GM21737 (cell line): ENCODE results near the gene FBXL19.
"Not testable (repeated sequence)": the region's sequence is repeated elsewhere in the genome, so short reads cannot be mapped to it uniquely, and the experiment has no call there.

Experiments
- ATAC-seq: cut with Tn5 transposase; IDR thresholded peaks from one replicate; pipeline ENCODE4 v1.9.1; 2021; ENCODE audit warnings: mild to moderate bottlenecking, moderate library complexity; ENCODE audit not compliant: unreplicated experiment

FBXL19 gene, protein sequence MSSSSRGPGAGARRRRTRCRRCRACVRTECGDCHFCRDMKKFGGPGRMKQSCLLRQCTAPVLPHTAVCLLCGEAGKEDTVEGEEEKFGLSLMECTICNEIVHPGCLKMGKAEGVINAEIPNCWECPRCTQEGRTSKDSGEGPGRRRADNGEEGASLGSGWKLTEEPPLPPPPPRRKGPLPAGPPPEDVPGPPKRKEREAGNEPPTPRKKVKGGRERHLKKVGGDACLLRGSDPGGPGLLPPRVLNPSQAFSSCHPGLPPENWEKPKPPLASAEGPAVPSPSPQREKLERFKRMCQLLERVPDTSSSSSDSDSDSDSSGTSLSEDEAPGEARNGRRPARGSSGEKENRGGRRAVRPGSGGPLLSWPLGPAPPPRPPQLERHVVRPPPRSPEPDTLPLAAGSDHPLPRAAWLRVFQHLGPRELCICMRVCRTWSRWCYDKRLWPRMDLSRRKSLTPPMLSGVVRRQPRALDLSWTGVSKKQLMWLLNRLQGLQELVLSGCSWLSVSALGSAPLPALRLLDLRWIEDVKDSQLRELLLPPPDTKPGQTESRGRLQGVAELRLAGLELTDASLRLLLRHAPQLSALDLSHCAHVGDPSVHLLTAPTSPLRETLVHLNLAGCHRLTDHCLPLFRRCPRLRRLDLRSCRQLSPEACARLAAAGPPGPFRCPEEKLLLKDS

DNA sequence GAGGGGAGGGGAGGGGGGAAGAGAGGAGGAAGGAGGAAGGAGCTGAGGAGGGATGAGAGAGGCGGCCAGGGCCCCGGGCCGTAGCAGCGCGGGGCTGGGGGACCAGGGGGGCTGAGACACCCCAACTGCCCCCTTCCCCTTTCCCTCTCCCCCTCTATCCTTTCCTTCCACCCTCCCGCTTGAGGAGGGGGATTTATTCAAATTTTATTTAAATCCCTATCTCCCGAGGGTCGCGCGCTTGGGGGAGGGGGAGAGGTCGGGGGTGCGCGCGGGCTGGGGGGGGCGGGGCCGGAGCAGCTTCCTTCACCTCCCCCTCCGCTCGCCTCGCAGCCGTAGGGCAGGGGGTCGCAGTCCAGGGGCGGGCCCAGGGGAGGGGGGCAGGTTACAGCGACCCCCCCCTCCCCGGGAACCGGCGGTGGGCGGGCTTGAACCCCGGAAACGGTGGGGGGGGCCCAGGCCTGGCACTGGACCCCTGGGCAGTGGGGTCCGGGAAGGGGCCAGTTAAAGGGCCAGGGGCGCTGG is at the start of gene FBXL19:
TSS of gene FBXL19 (plus strand) at position 19 of the 522 bp plus-strand sequence. CDS start 2,183 bp downstream, outside the sequence.
- ATAC-seq, result no peak

DNA sequence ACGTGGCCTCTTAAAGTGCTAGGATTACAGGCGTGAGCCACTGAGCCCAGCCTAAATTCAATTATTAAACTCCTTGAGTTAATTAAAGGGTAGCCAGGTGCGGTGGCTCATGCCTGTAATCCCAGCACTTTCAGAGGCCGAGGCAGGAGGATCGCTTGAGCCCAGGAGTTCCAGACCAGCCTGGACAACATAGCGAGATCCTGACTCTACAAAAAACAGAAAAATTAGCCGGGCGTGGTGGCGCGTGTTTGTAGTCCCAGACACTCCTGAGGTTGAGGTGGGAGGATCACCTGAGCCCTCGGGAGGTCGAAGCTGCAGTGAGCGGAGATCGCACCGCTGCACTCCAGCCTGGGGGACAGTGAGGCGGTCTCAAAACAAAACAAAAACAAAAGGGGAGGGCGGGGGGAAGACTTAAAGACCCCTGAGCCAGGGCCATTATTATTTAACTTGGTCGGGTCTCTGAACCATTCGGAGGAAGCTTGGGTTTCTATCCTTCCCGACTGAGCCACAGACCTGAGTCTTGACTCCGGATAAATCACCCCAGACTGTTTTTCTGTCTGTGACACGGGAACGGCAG is 49.0 kb upstream of the FBXL19 start:
- ATAC-seq, result no peak

- peak; percentile 80 for ATAC-seq
These were observed 48.3 kb upstream of the FBXL19 start for GRCh38 chr16:30874821-30875717.

- no peak for ATAC-seq
These were observed 47.2 kb upstream of the FBXL19 start for GRCh38 chr16:30875871-30876801.

DNA sequence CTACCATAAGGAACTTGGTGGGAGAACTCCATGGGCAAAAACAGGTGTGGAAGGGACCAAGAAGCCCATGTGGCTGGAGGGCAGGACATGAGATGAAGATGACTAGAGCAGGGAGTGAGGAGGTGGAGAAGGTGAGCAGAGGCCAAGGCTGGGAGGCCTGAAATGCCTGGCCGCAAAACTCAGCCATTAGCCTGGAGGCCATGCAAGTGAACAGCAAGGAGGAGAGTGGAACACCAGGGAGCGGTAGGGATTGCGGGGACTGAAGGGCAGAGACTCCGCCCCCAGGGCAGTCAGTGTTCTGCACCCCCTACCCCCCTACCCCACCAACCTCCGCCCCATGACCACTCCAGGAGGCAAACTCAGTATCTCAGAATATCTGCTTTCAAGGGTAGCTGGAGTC is 46.5 kb upstream of the FBXL19 start:
- no peak for ATAC-seq

DNA sequence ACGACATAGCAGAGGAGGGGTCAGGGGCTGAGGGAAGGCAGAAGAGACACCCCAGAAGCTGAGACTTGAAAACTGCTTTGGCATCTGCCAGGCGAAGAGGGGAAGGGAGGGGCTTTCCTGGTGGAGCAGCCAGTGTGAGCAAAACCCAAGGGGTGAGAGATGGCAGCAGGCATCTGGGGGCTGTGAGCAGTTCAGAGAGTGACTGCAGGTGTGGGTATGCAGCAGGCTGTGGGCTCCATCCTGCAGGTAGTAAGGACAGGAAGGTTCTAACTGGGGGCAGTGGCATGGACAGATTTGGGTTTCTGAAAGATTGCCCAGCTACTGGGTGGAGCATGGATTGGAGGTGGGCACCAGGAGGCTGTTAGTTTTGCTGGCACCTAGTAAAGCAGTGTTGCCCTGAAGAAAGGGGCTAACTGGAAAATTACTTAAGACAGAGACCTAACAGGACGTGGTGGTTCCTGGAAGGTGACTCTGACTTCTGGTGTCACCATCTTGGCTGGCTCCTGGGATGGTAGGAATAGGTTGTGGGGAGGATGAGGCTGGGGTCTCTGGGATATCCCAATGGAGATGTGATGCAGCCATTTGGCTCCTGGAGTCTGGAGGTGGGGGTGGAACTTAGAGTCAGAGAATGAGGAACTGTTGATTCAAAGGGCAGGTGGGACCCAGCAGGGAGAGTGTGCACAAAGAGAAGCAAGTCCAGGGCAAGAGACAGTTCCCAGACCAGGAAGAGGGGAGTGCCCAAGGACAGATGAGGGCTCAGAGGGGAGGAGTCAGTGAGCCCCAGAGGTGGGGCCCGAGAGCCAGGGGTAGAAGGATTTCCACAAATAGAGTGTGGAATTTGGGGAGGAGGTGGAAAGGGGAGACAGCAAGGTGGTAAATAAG is 40.7 kb upstream of the FBXL19 start:
- ATAC-seq, result no peak

GRCh38 chr16:30884760-30885159 is 38.6 kb upstream of the FBXL19 start:
- no peak for ATAC-seq

DNA sequence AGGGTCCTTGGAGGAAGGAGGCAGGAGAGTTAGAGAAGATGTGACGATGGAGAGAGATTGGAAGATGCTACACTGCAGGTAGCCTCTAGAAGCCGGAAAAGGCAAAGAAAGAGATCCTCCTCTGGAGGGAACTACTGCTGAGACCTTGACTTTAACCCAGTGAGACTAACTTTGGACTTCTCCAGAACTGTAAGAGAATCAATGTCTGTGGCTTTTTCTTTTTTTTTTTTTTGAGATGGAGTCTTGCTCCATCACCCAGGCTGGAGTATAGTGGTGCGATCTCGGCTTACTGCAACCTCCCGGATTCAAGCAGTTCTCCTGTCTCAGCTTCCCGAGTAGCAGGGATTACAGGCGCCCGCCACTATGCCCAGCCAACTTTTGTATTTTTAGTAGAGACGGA is 38.2 kb upstream of the FBXL19 start:
- no peak for ATAC-seq

DNA sequence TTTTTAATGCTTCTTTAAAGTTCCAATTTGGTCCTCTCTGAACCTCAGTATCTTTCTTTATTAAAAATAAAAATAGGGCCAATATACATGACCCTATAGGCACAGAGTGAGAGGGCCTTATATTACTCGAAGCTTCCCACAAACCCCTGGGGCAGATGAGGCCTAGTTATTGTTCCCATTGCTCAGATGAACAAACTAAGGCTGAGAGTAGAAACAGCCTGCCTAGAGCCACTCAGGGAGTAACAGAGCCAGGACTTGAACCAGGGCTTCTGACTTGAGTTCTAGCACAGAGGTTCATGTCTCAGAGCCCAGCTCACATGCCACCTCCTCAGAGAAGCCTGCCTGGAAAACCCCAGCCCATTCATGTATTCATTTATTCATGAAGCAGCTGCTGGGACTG is 37.2 kb upstream of the FBXL19 start:
- ATAC-seq, result no peak

GRCh38 chr16:30887927-30888326 is 35.4 kb upstream of the FBXL19 start:
- no peak for ATAC-seq

DNA sequence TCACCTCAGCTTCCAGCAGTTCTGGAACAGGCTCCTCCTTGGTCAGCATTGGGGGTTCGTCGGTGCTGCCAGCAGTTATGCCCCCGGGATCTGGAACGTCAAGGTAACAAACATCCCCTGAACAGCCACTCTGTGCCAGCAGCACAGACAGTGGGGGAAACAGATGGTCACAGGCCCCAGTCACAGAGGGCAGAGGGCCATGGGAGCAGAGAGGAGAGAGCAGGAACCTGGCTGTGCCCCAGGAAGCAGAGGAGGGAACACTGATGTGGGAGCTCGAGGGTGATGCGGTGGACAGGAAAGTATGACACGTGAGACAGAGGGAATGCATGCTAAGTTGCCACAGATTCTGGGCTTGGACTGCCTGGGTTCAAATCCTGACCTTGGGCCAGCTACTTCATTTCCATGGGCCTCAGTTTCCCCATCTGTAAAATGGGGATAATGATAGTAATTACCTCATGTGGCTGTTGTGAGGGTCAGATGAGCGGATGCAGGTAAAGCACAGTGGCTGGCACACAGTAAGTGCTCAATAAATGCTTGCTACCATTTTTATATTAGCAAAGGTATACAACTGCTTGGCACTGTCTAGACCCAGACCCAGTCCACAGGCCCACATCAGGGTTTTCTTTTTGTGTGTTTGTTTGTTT is 34.4 kb upstream of the FBXL19 start:
- ATAC-seq, result no peak

- ATAC-seq, result no peak
These were observed 33.7 kb upstream of the FBXL19 start for GRCh38 chr16:30889721-30890120.

DNA sequence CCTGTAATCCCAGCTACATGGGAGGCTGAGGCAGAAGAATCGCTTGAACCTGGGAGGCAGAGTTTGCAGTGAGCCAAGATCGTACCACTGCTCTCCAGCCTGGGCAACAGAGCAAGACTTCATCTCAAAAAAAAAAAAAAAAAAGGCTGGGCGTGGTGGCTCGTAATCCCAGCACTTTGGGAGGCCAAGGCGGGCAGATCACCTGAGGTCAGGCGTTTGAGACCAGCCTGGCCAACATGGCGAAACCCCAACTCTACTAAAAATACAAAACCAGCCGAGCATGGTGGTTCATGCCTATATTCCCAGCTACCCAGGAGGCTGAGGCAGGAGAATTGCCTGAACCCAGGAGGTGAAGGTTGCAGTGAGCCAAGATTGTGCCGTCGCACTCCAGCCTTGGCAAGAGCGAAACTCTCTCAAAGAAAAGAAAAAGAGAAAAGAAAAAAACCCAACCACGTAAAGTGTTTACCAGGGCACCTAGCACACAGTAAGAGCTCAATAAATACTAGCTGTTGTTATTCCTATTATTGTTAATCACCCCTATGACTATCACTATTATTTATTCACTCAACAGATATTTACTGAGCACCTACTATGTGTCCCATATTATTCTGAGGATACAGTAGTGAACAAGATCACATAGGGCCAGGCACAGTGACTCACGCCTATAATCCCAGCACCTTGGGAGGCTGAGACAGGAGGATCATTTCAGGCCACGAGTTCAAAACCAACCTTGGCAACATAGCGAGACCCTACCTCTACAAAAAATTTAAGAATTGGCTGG is 32.1 kb upstream of the FBXL19 start:
- not testable (repeated sequence) for ATAC-seq

DNA sequence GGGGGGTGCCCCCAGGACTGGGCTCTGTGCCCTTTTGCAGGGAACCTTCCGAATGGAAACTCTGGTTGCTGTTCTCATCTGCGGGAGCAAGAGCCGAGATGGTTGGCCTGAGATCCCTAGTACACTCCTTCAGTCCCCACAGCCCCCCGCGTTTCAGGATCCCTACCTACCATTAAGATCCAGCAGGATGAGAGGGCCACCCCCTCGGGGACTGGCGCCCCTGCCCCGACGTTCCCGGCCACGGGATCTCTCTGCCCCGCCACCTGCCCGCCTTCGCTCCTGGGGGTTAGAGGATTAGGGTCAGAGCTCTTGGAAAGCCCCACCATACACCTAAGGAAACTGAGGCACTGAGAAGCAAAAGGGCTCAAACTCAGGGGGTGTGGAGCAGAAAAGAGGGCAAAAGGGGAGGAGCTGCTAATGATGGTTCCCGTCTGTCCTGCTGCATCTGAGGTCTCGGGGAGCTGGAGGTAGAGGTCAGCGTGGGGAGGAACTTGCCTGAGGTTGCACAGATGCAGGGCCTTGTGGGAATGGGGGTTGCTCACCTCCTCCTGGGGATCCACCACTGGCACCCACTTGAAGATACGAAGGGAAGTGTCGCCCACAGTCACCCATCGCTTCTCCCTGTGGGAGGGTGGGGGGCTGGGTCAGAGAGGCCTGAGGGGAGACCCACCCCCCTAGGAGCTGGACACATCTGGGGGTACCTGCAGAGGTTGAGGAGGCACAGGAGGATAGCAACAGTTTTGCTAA is 30.5 kb upstream of the FBXL19 start:
- ATAC-seq, result no peak

GRCh38 chr16:30893417-30893743 is 30.0 kb upstream of the FBXL19 start:
- peak; percentile 2 for ATAC-seq

DNA sequence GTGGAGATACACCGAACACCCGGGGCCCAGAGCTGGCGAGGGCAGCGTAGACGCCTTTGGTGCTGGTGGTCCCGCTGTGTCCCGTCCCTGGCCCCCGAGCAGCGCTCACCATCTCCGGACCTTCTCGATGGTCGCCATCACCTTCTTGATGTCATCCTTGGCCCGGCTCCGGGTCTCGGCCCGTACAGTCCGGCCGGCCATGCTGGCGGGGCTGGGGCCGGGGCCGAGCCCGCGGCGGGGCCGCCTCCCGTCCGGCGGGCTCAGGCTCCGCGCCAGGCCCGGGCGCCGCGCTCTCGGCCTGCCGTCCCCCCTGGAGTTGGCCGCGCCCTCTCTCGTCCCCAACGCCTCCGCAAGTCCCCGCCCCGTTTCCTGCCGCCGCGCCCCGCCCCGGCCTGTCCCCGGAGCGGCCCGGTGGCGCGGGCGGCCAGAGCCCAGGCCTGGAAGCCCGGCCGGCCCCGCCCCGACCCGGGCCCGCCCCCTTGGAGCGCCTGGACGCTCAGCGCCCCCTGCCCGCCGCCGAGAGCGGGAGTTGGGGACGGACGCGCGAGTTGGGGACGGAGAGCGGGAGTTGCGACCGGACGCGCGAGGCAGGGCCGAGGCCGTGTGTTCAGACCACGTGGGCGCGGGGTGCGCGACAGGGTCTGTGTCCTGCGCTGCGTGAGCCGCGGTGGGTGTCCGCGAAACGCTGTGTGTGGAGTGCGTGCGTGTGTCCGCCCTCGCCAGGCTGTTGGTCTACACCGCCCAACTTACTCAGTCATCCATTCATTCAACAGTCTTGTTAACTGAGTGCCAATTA is 29.4 kb upstream of the FBXL19 start, which contains the start of gene BCL7C:
TSS of gene BCL7C (minus strand) at position 334 of the 796 bp plus-strand sequence. CDS start at position 201, 133 bp downstream.
- peak; percentile 66 for ATAC-seq
